Ovary (tissue), 3 donors: ENCODE results near the gene ATP1A4.

Experiments used
- CTCF ChIP-seq, 3 donors: fragments of 450-650 bp in 2 of 3; fragments of 200-600 bp in 1 of 3; IDR thresholded peaks; one replicate each; pipeline versions ENCODE4 v1.5.1 to v1.8.0; 2016 to 2022; ENCODE audit warnings: antibody characterized with exemption in 3 of 3, mild to moderate bottlenecking in 1 of 3
- EP300 ChIP-seq: sonication (generic); formaldehyde crosslinking; IDR thresholded peaks from one replicate; pipeline ENCODE4 v1.6.1; 2017; ENCODE audit warnings: antibody characterized with exemption
- POLR2A ChIP-seq: fragments of 450-650 bp; IDR thresholded peaks from one replicate; pipeline ENCODE4 v1.6.1; 2017; ENCODE audit warnings: antibody characterized with exemption, mild to moderate bottlenecking, moderate library complexity
- donor health status: DM: no; HTN: no; CAD: no.

- TF ChIP-seq CTCF (IDR thresholded peaks at IDR 0.05) = no peak
- TF ChIP-seq POLR2A = no peak
- no peak for TF ChIP-seq EP300
These were observed 5.0 kb downstream of the ATP1A4 start for GRCh38 chr1:160156361-160156760.
